GM10266 (cell line): ENCODE results near the gene SPRTN.

ENCODE experiments used
- DNase-seq: peaks from one replicate; pipeline ENCODE4 v3.0.0; 2012; ENCODE audit errors: extremely low spot score
- TF ChIP-seq, protein P1 (sequence below): IDR thresholded peaks from 2 replicates; pipeline ENCODE4 v1.5.1; 2012; ENCODE audit warnings: mild to moderate bottlenecking, low read depth; ENCODE audit not compliant: control insufficient read depth, insufficient read depth; ENCODE audit errors: missing control alignments

SPRTN gene

DNA sequence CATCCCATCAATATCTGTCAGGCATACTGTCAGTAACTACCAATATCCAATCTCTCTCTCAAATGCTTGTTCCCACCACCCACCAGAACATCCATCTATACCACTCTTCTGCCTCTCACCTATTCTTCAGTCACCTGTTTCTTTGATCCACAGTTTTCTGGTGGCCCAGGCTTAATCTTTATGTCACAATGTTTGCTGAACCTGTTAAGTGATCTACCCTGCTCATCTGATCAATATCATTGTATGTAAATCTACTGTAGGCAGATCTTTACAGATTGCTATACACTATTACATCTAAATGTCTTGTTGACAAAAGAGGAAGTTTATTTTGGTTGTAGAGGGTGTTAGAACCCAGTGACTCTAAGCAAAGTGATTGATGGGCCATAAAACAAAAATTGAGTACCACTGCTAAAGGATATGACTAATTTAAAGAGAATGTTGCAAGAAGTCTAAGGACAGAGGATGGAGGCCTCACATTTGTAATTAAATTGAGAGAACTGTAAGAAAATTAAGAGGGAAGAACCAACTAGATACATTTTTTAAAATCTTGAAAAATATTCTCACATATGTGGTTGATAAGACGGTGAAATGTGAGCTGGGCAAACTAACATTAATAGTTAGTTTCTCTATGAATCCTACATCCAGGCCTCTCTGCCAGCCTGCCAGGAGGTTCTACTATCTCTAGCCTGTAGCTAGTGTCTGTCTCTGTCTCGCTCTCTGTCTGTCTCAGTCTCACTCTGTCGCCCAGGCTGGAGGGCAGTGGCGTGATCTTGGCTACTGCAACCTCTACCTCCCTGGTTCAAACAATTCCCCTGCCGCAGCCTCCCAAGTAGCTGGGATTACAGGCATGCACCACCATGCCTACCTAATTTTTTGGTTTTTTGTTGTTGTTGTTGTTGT lies 49.9 kb downstream of the SPRTN start:
- DNase-seq = no peak
- TF ChIP-seq, protein P1, sequence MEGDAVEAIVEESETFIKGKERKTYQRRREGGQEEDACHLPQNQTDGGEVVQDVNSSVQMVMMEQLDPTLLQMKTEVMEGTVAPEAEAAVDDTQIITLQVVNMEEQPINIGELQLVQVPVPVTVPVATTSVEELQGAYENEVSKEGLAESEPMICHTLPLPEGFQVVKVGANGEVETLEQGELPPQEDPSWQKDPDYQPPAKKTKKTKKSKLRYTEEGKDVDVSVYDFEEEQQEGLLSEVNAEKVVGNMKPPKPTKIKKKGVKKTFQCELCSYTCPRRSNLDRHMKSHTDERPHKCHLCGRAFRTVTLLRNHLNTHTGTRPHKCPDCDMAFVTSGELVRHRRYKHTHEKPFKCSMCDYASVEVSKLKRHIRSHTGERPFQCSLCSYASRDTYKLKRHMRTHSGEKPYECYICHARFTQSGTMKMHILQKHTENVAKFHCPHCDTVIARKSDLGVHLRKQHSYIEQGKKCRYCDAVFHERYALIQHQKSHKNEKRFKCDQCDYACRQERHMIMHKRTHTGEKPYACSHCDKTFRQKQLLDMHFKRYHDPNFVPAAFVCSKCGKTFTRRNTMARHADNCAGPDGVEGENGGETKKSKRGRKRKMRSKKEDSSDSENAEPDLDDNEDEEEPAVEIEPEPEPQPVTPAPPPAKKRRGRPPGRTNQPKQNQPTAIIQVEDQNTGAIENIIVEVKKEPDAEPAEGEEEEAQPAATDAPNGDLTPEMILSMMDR = no peak

DNA sequence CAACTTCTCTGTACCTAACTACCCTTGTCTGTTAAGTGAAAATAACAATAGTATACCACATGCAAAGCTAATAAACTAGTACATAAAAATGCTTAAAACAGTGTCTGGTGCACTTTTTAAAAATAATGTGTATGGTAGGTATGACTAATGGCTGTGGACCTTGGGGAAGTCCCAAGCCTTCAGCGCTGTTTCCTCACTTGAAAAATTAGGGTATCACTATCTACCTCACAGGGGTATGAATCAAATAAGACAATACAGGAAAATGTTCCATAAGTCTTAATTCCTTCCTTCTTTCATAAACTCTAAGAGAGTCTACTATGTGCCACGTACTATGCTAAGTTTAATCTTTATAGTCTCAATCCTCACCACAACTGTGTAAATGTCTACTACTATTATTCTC lies 52.0 kb downstream of the SPRTN start:
- TF ChIP-seq, protein P1 = no peak
- DNase-seq = no peak

DNA sequence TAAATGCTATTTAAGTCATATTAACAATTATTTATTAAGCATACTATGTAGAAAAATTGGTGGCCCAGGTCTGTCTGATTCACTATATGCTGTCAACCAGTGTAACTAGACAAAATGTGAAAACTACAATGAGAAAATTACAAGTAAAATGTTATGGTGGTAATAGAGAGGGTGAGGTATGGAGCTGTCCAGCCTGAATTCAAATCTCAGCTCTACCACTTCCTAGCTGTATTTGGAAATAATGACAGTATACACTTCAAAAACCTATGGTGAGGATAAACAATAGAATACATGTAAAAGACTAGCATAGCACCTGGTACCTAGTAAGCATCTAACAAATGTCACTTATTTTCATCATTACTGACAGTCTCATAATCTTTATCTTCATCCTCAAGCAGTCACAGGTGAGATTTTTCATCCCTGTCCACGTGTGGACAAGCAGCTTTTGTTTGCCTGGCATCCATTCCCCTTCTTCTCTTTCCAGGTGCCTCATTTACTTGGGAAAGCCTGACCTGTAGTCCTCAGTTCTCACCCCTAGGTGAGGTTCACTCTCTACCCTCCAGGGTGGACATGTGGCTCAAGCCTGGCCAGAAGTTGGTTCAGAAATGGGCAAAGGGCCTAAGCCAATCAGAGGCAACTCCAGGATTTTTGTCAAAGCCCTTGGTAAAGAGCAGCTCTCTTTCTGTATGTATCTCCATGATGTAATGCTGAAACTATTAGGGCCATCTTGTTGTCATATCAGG lies 54.5 kb downstream of the SPRTN start:
- no peak for DNase-seq
- TF ChIP-seq, protein P1 = no peak

DNA sequence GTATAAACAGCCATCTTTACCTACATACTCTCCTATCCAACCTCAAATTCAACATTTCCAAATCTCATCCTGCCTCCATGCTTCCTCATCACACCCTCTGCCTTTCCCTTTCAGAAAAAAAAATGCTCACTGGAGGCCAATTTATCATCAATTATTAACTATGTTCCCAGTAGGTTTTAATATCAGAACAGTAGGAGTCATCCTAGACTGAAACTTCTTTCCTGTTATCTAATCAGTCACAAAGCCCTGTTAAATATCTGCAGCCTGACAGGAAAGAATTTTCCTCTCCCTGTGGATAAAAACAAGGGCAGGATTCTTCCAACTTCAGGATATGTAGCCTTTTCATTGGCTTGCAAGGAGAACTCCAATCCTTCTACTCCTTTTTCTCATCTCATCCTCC lies 55.6 kb downstream of the SPRTN start:
- TF ChIP-seq, protein P1 = no peak
- DNase-seq = no peak

DNA sequence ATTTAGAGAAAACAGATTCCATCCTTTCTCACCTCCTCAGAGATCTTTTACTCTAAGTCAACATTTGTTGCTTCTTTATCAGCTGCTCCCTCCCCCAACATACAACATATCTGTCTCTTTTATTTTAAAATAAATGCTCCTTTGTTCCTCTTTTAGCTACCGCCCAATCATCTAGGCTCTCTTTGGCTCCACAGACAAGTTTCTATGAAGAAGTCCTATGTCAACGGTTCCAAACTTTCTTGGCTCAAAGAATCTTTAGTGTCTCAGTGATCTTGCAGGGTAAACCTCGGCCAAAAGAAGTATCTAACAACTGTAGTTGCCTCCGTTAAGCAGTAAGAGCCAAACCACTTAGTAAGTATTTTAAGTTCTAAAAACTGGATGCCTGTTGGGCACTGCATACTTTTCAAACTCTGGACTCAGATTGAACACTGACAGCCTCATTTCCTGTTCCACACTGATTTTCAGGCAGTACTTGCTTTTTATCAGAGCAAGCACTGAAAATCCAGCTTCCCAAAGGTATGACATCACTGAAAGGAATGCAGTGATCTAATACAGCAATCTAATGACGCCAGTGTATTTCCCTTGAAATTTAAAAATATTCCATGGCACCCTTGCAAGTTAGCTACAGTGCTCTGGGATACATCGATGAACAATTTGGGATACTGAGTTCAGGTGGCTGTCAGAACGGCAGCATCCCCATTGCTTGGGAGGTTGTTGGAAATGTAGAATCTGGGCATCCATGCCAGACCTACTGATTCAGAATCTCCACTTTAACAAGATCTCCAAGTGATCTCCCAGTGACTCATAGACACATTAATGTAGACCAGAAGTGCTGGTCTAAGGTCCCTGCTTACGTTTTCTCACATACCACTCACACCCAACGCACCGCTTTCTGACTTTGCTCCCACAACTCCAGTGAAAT lies 57.2 kb downstream of the SPRTN start:
- TF ChIP-seq, protein P1 = no peak
- no peak for DNase-seq

DNA sequence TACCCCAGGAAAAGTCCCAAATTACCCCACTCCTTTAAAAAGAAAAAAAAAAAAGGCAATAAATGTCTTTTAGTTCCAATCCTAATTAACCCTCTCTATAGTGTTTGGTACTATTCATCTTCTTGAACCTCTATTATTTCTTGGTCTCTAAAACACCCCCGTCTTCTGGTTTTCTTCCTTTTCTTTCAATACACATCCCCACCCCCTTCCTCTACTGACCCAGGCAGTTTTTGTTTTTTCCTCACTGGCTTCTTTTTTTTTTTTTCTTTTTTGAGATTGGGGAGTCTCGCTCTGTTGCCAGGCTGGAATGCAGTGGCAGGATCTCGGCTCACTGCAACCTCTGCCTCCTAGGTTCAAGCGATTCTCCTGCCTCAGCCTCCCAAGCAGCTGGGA lies 57.9 kb downstream of the SPRTN start:
- TF ChIP-seq, protein P1 = no peak
- DNase-seq = no peak
